GM18526 (cell line): Measurements from ENCODE around the gene IFNGR2.

Experiments used
- POLR2A ChIP-seq: IDR thresholded peaks from 3 replicates; pipeline ENCODE4 v1.6.1; 2011; ENCODE audit not compliant: insufficient read length; ENCODE audit errors: extremely low read depth

The IFNGR2 gene

DNA sequence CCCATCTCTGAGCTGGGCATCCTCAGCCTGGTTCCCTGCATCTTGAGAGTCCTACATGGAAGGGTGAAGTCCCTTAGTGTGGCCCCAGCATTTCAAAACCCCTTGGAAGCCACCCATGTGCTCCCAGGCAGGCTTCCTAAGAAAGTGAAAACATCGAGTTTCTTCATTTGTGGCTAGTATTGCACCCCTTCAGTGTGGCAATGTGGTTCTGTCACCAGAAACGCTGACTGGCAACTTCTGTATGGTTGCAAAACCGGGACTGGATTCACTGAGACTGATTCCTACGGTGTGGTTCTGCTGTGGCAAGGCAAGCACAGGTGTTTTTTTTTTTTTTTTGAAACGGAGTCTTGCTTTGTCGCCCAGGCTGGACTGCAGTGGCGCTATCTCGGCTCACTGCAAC, 9.0 kb upstream of the IFNGR2 start:
- no peak for TF ChIP-seq POLR2A

DNA sequence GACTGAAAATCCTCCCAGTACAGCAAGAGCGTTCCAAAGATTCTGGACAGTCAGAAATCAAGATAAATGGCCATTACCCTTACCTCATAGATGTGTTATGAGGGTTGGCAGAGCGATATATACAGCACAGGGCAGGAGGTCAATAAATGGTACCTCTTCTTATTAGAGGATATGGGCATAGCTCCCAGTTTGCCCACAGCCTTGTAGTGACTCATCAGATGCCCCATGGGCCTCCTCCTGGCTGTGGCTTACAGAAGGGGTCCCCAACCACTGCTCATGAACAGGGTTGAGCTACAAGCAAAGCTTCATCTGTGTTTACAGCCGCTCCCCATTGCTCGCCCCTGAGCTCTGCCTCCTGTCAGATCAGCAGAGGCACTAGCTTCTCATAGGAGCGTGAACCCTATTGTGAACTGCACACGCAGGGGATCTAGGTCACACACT, 7.3 kb upstream of the IFNGR2 start:
- TF ChIP-seq POLR2A = no peak

DNA sequence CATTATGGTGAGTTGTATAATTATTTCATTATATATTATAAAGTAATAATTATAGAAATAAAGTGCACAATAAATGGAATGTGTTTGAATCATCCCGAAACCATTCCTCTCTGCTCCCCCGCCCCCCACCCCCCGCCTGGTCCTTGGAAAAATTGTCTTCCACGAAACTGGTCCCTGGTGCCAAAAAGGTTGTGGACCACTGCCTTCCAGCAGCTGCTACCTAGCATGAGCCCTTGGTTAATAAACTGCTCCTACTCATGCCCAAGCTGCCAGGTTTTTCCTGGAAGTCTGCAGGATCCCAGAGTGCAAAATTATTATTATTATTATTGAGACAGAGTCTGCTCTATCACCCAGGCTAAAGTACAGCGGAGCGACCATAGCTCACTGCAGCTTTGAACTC, 6.8 kb upstream of the IFNGR2 start:
- TF ChIP-seq POLR2A = no peak

DNA sequence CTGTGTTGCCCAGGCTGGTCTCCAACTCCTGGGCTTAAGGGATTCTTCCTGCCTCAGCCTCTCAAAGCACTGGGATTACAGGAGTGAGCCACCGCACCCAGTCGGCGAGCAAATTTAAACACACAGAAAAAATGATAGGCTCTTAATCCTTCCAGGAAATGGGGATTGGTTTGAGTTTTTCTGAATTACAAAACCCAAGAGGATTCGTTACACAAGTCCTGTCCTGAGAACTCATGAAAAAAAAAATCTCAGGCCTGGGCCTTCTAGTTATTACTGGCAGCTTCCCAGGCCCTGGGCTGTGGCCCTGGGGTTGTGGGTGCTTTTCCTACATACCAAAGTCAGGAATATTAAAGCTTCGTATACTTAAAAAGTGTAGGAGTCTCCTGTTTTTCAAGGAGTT, 6.3 kb upstream of the IFNGR2 start:
- no peak for TF ChIP-seq POLR2A

DNA sequence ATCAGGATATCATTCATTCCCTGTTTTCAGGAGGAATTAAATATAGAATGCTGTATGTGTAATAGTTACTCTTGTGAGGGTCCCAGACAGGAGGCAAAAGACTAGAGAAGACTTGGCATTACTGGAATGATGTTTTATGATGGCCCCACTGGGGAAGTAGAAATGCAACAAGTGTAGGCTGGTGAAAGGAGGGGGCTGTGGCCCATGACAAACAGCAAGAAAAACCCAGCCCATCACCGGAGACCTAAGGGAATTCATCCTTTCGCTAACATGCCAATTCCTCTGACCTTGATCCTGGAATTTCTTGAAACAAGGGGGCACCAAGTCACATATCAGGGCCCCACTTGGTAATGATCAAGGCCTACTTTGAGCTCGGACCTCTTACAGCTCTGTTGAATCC, 5.5 kb upstream of the IFNGR2 start:
- TF ChIP-seq POLR2A = no peak

DNA sequence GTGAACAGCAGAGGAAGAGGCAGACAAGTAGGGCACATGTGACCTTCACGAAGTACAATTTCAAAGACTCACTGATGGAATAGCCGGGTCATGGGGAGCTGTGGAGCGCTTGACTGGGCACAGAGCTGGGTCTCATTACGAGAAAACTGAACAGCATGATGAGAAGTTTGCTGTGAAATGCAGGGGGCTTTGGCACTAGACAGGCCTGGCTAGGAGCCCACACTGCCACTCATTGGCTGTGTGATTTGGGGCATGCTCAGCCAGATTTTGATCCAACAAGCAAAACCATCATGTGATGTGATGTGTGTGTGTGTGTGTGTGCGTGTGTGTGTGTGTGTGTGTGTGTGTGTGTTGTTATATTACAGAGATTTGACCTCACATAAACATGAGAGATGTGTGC, 4.9 kb upstream of the IFNGR2 start:
- no peak for TF ChIP-seq POLR2A

DNA sequence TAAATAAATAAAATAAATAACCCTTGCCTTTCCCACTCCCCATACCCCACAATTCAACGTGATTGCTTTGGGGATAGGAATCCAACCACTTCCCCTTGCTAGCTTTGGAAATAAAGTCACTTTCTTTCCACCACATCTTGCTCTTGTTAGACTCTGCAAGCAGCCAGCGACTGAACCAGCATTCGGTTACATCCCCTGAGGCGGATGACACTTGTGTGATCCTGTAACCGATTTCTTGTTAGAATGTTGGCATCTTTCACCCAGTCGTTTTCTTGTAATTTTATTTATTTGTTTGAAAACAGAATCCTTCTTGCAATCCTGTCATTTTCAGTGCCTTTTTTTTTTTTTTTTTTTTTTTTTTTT, 1.6 kb upstream of the IFNGR2 start:
- no peak for TF ChIP-seq POLR2A

DNA sequence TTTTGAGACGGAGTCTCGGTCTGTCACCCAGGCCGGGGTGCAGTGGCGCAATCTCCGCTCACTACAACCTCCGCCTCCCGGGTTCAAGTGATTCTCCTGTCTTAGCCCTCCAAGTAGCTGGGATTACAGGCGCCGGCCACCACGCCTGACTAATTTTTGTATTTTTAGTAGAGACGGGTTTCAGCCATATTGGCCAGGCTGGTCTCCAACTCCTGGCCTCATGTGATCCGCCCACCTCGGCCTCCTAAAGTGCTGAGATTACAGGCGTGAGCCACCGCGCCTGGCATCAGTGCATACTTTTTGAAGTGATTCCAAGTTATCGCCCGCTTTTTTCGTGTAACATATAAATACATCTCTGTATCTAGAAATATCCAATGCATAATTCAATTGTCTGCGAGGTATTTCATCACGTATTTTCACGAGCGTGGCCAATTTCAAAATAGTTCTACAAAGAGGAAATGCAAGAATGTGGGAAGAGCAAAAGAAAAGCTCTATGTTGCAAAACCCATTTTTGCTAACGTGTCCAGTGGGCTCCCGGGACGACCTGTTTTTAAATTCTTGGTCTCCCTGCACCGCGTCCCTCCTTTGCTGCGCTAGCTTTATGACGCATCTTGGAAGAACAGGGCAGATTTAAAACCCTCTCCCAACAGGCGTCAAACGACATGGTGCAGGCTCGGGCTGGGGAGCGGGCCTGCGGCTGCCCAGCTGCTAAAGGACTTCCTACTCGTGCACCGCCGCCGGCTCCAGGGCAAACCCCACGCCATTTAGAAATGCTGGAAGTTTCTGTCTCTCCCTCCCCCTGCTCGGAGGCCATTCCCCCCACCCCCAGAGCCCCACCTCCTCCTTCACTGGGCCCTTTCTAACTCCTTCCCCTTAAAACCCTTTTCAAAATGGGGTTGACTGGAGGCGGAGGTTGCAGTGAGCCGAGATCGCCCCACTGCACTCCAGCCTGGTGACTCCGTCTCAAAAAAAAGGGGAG, 923 bp upstream of the IFNGR2 start:
- TF ChIP-seq POLR2A = no peak

DNA sequence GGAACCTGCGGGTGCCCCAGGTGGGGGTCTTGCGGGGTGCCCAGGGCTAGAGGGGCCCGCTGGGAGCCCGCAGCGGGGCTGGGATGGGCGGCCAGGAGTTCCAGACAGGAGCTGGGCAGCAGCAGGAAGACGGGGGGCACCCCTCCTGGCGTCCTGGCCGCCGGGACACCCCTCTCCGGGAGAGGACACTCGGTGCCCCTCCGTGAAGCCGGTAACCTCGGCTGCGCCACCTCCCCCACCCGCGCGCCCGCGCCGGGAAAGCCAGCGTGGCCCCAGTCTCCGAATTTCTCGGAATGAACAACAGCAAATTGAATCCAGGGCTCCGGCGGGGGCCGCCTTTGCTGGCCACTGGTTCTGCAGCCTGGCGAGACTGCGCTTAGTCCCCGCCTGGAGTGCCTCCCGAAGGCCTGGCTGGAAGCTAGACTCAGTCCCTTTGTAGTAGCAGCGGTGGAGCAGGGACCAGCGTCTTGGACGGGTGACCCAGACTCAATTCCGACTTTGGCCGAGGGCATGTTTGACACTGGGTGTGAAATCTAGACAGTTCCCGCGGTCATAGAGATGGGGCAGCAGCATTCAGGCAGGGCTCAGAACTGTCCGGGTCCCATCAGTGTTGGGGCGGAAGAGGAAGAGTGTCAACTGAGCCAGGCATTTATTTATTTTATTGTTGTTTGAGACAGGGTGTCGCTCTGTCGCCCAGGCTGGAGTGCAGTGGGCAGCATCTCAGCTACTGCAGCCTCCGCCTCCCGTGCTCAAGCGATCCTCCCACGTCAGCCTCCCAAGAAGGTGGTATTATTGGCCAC, 773 bp downstream of the IFNGR2 start:
- TF ChIP-seq POLR2A = no peak

DNA sequence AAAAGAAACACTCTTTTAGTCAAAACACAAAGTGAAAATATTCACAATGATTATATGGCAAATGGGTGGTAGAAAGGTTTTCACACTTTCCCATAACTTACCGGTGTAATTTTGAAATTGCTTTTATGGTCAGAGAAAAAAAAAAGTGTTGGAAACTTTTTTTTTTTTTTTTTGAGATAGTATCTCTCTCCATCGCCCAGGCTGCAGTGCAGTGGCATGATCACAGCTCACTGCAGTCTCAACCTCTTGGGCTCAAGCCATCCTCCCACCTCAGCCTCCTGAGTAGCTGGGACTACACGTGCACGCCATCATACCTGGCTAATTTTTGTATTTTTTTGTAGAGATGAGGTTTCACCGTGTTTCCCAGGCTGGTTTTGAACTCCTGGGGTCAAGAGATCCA, 3.3 kb downstream of the IFNGR2 start:
- no peak for TF ChIP-seq POLR2A

DNA sequence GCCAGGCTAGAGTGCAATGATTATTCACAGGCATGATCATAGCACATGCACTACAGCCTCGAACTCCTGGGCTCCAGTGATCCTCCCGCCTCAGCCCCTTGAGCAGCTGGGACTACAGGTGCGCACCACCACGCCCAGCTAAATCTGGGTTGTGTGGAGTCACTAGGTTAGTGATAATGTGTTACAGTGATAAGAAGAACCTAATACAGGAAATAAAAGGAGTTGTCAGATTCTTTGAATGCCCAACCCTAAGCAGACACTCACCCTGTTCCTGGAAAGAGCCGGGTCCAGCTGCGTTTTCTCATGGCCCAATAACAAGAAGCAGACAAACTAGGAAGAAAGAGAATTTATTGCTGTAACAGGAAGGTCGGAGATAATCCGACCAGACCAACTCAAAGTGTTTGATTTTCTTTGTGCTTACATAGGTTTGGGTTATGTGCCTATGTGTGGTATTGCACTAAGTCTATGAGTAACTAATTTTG, 8.8 kb downstream of the IFNGR2 start:
- no peak for TF ChIP-seq POLR2A

DNA sequence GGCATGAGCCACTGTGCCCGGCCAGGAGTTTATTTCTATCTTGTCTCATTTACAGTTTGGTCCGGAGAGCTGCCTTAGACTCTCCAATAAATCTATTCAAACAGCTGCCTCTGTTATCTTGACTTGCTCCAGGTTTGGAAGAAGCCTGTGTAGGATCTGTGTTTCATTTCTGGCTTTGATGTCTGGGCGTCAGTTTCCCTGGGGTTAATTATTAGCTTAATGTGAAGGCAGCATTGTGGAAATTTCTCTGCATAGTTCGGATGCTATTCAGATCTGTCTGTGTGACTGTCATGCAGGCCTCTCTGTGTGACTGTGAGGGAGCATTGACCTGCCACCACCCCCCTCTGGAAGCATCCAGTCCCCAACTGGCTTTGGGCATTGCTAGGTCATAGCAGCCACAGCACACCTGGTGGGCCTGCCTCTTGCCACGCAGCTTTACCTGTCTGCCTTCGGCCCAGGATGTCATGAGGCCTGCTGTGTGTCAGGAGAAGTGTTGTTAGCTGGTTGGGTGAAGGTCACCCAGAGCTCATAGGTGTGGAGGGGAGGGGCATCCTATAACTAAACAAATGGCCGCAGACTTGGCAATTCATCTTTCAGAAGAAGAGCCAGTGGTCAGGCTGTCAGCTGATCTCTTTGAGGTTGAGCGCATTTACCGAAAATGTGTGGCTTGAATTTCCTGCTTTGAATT, 9.8 kb downstream of the IFNGR2 start:
- TF ChIP-seq POLR2A = no peak

DNA sequence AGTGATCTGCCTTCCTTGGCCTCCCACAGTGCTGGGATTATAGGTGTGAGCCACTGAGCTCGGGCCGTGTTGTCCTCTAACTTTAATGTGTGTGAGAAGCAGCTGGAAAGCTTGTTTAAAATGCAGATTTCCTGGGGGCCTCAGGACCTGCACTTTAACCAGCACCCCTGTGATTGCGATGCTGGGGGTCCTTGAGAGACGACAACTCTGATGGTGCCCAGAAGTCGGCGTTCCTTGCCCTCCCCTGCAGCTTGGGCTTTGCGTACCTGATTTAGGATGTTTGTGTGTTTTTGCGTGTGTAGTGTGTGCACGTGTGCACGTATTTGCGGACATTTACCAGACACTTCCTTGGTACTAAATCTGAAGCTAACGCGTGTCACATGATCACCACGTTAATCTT, 10.9 kb downstream of the IFNGR2 start:
- no peak for TF ChIP-seq POLR2A

DNA sequence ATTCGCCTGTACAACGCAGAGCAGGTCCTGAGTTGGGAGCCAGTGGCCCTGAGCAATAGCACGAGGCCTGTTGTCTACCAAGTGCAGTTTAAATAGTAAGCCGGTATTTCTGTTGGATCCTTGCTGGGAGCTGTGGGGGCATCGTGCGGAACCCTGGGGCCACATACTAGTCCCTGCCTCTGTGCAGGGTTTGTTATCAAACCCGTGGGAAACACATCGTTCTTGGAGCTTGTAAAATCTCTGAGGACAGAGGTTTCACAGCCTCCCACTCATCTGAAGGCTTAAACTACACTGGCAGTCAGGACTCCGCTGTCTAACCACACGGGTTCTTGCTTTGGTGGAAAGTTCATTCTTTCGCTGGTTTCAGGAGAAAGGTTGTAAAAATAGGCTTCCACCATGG, 11.7 kb downstream of the IFNGR2 start:
- TF ChIP-seq POLR2A = no peak

DNA sequence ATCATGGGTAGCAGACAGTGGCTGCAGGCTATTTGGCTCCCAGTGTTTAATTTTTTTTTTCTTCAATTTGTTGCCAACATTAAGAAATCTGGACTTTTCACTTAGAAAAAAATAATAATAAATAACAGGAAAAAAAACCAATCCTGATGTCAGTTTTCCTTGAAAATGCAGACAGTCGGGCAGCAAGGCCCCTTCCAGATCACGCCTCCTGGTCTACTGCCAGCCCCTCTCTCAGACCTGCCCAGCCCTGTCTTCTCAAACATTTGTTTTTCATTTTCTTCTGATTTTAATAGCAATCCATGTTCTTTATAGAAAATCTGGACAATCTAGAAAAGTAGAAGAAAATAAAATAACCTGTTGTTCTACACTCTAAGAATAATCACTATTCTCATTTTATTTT, 15.5 kb downstream of the IFNGR2 start:
- no peak for TF ChIP-seq POLR2A
